ENCODE results near the gene NHEJ1. TPM values are rescaled to one million over a fixed set of nuclear protein-coding genes. Genes with fewer than 3 reads are reported as not detected.

The NHEJ1 gene
- total RNA-seq, 6 experiments from 2014 or later: 5.8 to 16.7 (median 10.9) TPM

GRCh38 chr2:219028141-219028540, 132.5 kb downstream of the NHEJ1 start:
- Histone ChIP-seq H3K4me3 (no peak overlapping the region), H3K36me3 (no peaks in the 10 kb centered on the region), H3K9me3 (no peaks in the 10 kb centered on the region), H3K27ac (no peak overlapping the region), H3K27me3 (no peaks in the 10 kb centered on the region), H3K4me1 (no peaks in the 10 kb centered on the region)
- intact Hi-C loops (cut with DNase I): loop anchor here in 1 of 2 donors (10.0 kb wide), 1 partner anchor 267 kb away; no protein-coding TSS in a partner anchor
- 53% methylated on average over 4 of the region's 5 CpGs for WGBS (ENCODE audit: insufficient coverage, low coverage, low lambda C conversion rate, missing lambda C conversion rate)
- TF ChIP-seq POLR2A (IDR thresholded peaks at IDR 0.05) (no peak), CTCF (IDR thresholded peaks at IDR 0.05) (no peak)
- ATAC-seq (no peak), DNase-seq (no peak)

- Histone ChIP-seq H3K4me3 (no peak overlapping the region), H3K4me1 (no peaks in the 10 kb centered on the region), H3K36me3 (no peaks in the 10 kb centered on the region), H3K9me3 (no peaks in the 10 kb centered on the region), H3K27me3 (no peaks in the 10 kb centered on the region), H3K27ac (no peak overlapping the region)
- WGBS (ENCODE audit: insufficient coverage, low coverage, low lambda C conversion rate, missing lambda C conversion rate): 93% methylated on average over 3 of the region's 22 CpGs
- no peak for TF ChIP-seq POLR2A (IDR thresholded peaks at IDR 0.05)
- TF ChIP-seq CTCF (IDR thresholded peaks at IDR 0.05): no peak
- intact Hi-C loops (cut with DNase I): loop anchor here in 1 of 2 donors (10.0 kb wide), 1 partner anchor 267 kb away; no protein-coding TSS in a partner anchor
- DNase-seq (no peak), ATAC-seq (no peak)
These were observed 133.0 kb downstream of the NHEJ1 start for GRCh38 chr2:219027511-219028055.

- Histone ChIP-seq H3K27ac (no peak overlapping the region), H3K4me1 (no peaks in the 10 kb centered on the region), H3K4me3 (no peak overlapping the region), H3K9me3 (no peaks in the 10 kb centered on the region), H3K27me3 (no peaks in the 10 kb centered on the region), H3K36me3 (no peaks in the 10 kb centered on the region)
- TF ChIP-seq POLR2A (IDR thresholded peaks at IDR 0.05) (no peak), CTCF (IDR thresholded peaks at IDR 0.05) (no peak)
- ATAC-seq: no peak
- intact Hi-C loops (cut with DNase I): loop anchor here in 1 of 2 donors (10.0 kb wide), 1 partner anchor 268 kb away; no protein-coding TSS in a partner anchor
- no CpG with 5 or more reads among the region's 7 CpGs for WGBS (ENCODE audit: insufficient coverage, low coverage, low lambda C conversion rate, missing lambda C conversion rate)
- DNase-seq: no peak
These were observed 133.7 kb downstream of the NHEJ1 start for GRCh38 chr2:219026946-219027345.

GRCh38 chr2:219025637-219026585, 134.7 kb downstream of the NHEJ1 start:
- Histone ChIP-seq H3K4me1 (no peaks in the 10 kb centered on the region), H3K36me3 (no peaks in the 10 kb centered on the region), H3K27me3 (no peaks in the 10 kb centered on the region), H3K27ac (no peak overlapping the region), H3K9me3 (no peaks in the 10 kb centered on the region), H3K4me3 (no peak overlapping the region)
- 68% methylated on average over 7 of the region's 18 CpGs for WGBS (ENCODE audit: insufficient coverage, low coverage, low lambda C conversion rate, missing lambda C conversion rate)
- TF ChIP-seq CTCF (IDR thresholded peaks at IDR 0.05) (no peak), POLR2A (IDR thresholded peaks at IDR 0.05) (no peak)
- intact Hi-C loops (cut with DNase I): loop anchor here in 1 of 2 donors (10.0 kb wide), 1 partner anchor 269 kb away; no protein-coding TSS in a partner anchor
- no peak for ATAC-seq
- DNase-seq: no peak

MicroRNAs within 50 kb of the gene (microRNA counts, 767-probe panel; counts per million panel counts)
- microRNA hsa-miR-3131: 237 counts per million

Small RNA genes lying within 50 kb of the gene (microRNA-seq; reads per million reads assigned to microRNA genes)
- 0.87 to 1.3 reads per million in 2 donors for gene MIR3131

Small RNA genes lying within 50 kb of the gene (small RNA-seq; reads per million reads assigned to genes)
- 0 to 0.10 reads per million in 2 experiments for gene MIR3131
- gene RN7SL764P: 0 reads per million in 2 experiments

Other genes with a start within 250 kb of the NHEJ1 start
- not detected for gene CDK5R2, start 201.1 kb downstream of the NHEJ1 start, total RNA-seq
- not detected for gene FEV, start 175.6 kb downstream of the NHEJ1 start, total RNA-seq
- not detected for gene CRYBA2, start 167.4 kb downstream of the NHEJ1 start, total RNA-seq
- not detected for gene CFAP65, start 119.3 kb downstream of the NHEJ1 start, total RNA-seq
- 1 to 10 TPM in 3 of 6 experiments, under 1 TPM in 3; 0.42 to 3.9 (median 1.1) TPM for gene IHH, start 99.9 kb downstream of the NHEJ1 start, total RNA-seq
- gene SLC23A3, start 9.2 kb upstream of the NHEJ1 start, total RNA-seq: 1 to 10 TPM in 5 of 6 experiments, under 1 TPM in 1; 0.62 to 4.9 (median 2.1) TPM
- 10 to 100 TPM; 22.3 to 37.1 (median 30.2) TPM for gene CNPPD1, start 16.1 kb upstream of the NHEJ1 start, total RNA-seq
- 10 to 100 TPM; 33.6 to 77.9 (median 51.0) TPM for gene RETREG2, start 17.5 kb upstream of the NHEJ1 start, total RNA-seq
- gene ZFAND2B, start 46.0 kb upstream of the NHEJ1 start, total RNA-seq: 10 to 100 TPM; 20.7 to 32.3 (median 28.8) TPM
- 10 to 100 TPM; 20.3 to 72.5 (median 37.3) TPM for gene ABCB6, start 58.1 kb upstream of the NHEJ1 start, total RNA-seq
- 10 to 100 TPM; 28.3 to 39.6 (median 33.2) TPM for gene ATG9A, start 68.8 kb upstream of the NHEJ1 start, total RNA-seq
- 10 to 100 TPM; 19.3 to 27.8 (median 24.5) TPM for gene ANKZF1, start 69.0 kb upstream of the NHEJ1 start, total RNA-seq
- 1 to 10 TPM; 2.1 to 4.2 (median 2.8) TPM for gene GLB1L, start 84.6 kb upstream of the NHEJ1 start, total RNA-seq
- gene STK16, start 84.7 kb upstream of the NHEJ1 start, total RNA-seq: 10 to 100 TPM; 17.7 to 28.1 (median 21.9) TPM
- gene TUBA4B, start 92.4 kb upstream of the NHEJ1 start, total RNA-seq: 1 to 10 TPM in 1 of 6 experiments, under 1 TPM in 3, not detected in 2; 0.27 to 2.0 (median 0.57) TPM
- gene TUBA4A, start 93.1 kb upstream of the NHEJ1 start, total RNA-seq: 100 to 1,000 TPM in 1 of 6 experiments, 10 to 100 TPM in 5; 14.9 to 114 (median 35.6) TPM
- 10 to 100 TPM; 32.6 to 52.1 (median 39.9) TPM for gene DNAJB2, start 118.6 kb upstream of the NHEJ1 start, total RNA-seq
- gene PTPRN, start 148.6 kb upstream of the NHEJ1 start, total RNA-seq: under 1 TPM in 1 of 6 experiments, not detected in 5; 0.31 TPM
- not detected for gene RESP18, start 171.9 kb upstream of the NHEJ1 start, total RNA-seq
- gene DNPEP, start 227.1 kb upstream of the NHEJ1 start, total RNA-seq: 10 to 100 TPM; 37.1 to 60.2 (median 47.0) TPM